Measurements from ENCODE around the gene RAPGEF6.

Gene RAPGEF6

GRCh38 chr5:131541762-131542161, 93.3 kb downstream of the RAPGEF6 start:
- DNase-seq (ENCODE audit: low read depth): no peak

- no peak for DNase-seq (ENCODE audit: low read depth)
Measured at GRCh38 chr5:131541071-131541470, 94.0 kb downstream of the RAPGEF6 start.

GRCh38 chr5:131539251-131539650, 95.8 kb downstream of the RAPGEF6 start:
- DNase-seq (ENCODE audit: low read depth): no peak

GRCh38 chr5:131538177-131538593, 96.8 kb downstream of the RAPGEF6 start:
- no peak for DNase-seq (ENCODE audit: low read depth)

GRCh38 chr5:131536850-131537448, 98.1 kb downstream of the RAPGEF6 start:
- DNase-seq (ENCODE audit: low read depth): no peak

GRCh38 chr5:131536211-131536826, 98.7 kb downstream of the RAPGEF6 start:
- DNase-seq (ENCODE audit: low read depth): no peak

- DNase-seq (ENCODE audit: low read depth): no peak
Measured at GRCh38 chr5:131534974-131535373, 100.1 kb downstream of the RAPGEF6 start.

- DNase-seq (ENCODE audit: low read depth): no peak
Measured at GRCh38 chr5:131533836-131534235, 101.2 kb downstream of the RAPGEF6 start.

GRCh38 chr5:131532031-131532640, 102.9 kb downstream of the RAPGEF6 start:
- DNase-seq (ENCODE audit: low read depth): no peak

- no peak for DNase-seq (ENCODE audit: low read depth)
Measured at GRCh38 chr5:131530706-131531331, 104.2 kb downstream of the RAPGEF6 start.

- no peak for DNase-seq (ENCODE audit: low read depth)
Measured at GRCh38 chr5:131528682-131529081, 106.3 kb downstream of the RAPGEF6 start.

GRCh38 chr5:131525805-131526204, 109.2 kb downstream of the RAPGEF6 start:
- DNase-seq (ENCODE audit: low read depth): no peak

GRCh38 chr5:131524431-131524830, 110.6 kb downstream of the RAPGEF6 start:
- DNase-seq (ENCODE audit: low read depth): no peak

GRCh38 chr5:131523500-131524185, 111.4 kb downstream of the RAPGEF6 start:
- DNase-seq (ENCODE audit: low read depth): no peak

- DNase-seq (ENCODE audit: low read depth): no peak
Measured at GRCh38 chr5:131521252-131521651, 113.8 kb downstream of the RAPGEF6 start.

- DNase-seq (ENCODE audit: low read depth): no peak
Measured at GRCh38 chr5:131515348-131515747, 119.7 kb downstream of the RAPGEF6 start.

GRCh38 chr5:131514316-131515283, 120.4 kb downstream of the RAPGEF6 start:
- DNase-seq (ENCODE audit: low read depth): no peak

GRCh38 chr5:131513780-131514179, 121.2 kb downstream of the RAPGEF6 start:
- no peak for DNase-seq (ENCODE audit: low read depth)

GRCh38 chr5:131511934-131512333, 123.1 kb downstream of the RAPGEF6 start:
- DNase-seq (ENCODE audit: low read depth): no peak

- no peak for DNase-seq (ENCODE audit: low read depth)
Measured at GRCh38 chr5:131509801-131510200, 125.2 kb downstream of the RAPGEF6 start.

- no peak for DNase-seq (ENCODE audit: low read depth)
Measured at GRCh38 chr5:131505237-131505908, 129.7 kb downstream of the RAPGEF6 start.

Measured in stimulated activated CD8-positive, alpha-beta memory T cell treated with anti-CD3 and anti-CD28 coated beads, Interleukin-15, amount 100 ng/mL, for 24 hours (primary cell).